NCI-H1417 treated with DMSO at 0.1 percent for 48 hours (cell line): ENCODE results near the gene SHF.
"Not testable (repeated sequence)": the region's sequence is repeated elsewhere in the genome, so short reads cannot be mapped to it uniquely, and the experiment has no call there.

ENCODE experiments used
- DNase-seq: peaks from one replicate; lab custom pipeline; 2025; lab: John Stamatoyannopoulos, UW

The SHF gene, protein sequence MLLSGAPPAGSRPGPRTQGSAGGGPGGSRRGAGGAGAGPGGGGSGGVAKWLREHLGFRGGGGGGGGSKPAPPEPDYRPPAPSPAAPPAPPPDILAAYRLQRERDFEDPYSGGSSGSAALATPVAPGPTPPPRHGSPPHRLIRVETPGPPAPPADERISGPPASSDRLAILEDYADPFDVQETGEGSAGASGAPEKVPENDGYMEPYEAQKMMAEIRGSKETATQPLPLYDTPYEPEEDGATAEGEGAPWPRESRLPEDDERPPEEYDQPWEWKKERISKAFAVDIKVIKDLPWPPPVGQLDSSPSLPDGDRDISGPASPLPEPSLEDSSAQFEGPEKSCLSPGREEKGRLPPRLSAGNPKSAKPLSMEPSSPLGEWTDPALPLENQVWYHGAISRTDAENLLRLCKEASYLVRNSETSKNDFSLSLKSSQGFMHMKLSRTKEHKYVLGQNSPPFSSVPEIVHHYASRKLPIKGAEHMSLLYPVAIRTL

DNA sequence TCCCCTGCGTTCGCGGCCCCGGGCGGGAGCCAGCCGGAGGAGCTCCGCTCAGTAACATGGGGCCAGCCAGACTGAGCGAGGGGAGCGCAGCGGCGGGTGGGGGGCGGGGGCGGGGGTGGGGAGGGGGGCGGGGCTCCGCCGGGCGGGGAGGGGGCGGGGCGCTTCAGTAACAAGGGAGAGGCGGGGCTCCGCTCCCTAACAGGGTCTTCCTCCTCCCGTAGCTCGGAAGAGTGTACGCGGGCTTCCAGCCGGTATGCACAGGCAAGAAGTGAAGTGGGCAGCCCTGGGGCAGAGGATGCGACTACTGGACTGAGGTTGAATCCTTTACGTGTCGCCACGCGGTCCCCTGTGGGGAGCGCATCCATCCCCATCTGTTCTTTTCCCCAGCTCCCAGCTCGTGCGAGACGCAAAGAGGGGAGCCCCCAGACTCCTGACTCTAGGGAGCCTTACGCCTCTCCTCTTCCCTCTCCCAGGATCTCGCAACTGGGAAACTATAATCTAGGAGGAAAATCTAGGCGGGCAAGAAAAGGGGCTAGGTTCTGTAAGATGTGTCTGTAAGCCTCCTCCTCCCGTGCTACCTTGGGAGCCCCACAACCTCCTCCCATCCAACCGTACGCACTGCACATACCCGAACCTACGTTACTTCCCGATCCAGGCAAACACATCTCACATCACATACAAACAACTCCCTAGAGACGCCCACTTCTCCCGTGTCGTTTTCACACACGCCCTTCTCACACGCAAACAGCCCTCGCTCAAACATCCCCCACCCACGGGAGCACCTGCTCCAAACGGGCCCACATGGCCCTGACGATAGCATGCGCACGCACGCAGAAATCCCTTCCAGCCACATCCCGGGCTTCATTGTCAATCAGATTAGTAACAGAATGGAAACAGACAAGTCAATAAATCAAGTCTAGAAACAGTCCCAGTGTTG is at the start of gene SHF:
Gene SHF, minus strand, starts transcription at position 73 of the 937 bp plus-strand sequence. Its CDS starts 15 bp downstream, at position 58.
- DNase-seq, result no peak

GRCh38 chr15:45236806-45237205 is 49.0 kb upstream of the SHF start:
- not testable (repeated sequence) for DNase-seq

GRCh38 chr15:45234562-45235235 is 46.9 kb upstream of the SHF start:
- DNase-seq, result no peak

DNA sequence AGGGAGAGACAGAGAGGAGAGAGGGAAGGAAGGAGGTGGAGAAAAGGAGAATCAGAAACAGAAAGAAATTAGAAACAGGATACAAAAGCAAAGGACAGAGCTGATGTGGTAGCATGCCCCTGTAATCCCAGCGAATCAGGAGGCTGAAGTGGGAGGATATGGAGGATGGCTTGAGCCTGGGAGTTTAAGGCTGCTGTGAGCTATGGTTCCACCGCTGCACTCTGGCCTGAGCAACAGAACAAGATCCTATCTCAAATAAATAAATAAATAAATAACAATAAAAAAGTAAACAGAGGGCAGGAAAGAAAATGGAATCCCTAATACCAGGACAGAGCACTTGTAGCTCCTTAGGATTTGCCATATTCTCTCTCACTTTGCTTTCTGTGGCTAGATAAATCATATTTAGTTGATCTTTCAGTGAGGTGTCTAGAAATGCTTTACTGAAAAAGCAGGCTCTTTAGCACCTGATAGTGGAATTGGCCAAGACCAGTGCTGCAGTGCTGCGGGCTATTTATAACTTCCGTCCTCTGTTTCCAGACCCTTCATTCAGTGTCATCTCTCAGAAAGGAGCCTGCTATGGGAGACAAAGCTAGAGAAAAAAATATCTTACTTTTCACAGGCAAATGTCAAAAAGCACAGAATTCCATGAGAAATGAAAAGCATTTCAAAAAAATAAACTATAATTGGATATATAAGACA is 44.2 kb upstream of the SHF start:
- no peak for DNase-seq

GRCh38 chr15:45231132-45231531 is 43.4 kb upstream of the SHF start:
- no peak for DNase-seq

DNA sequence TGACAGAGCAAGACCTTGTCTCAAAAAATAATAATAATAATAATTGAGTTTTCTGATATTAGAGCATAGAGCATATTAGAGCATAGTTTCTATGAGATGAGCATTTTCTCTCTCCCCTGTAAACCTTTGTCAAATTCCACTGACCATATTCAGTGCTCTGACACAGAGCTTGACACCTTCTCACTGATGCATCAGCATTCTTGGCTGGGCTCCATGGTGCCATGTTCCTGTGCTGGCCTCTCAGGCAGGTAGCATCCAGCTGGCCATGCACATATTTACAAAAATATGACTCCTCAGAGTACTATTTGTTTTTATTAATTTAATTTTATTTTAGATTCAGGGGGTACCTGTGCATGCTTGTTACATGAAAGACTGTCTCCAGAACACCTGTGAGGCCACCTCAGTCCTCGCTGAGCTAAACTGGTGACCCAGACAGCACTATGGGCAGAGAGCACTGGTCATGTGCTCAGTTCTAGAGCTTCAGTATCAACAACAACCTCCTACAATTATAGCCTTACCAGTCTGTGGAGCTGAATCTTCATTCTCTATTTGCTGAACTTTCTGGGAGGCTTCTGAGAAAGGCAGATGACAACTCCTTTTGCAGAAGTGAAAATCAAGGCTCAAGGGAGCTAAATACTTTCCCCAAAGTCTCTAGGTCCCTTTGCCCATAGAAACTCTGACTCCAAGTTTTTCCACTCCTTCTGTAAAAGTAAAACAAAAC is 42.6 kb upstream of the SHF start:
- DNase-seq, result no peak

GRCh38 chr15:45228931-45229330 is 41.2 kb upstream of the SHF start:
- no peak for DNase-seq

GRCh38 chr15:45225506-45226273 is 37.9 kb upstream of the SHF start:
- no peak for DNase-seq

DNA sequence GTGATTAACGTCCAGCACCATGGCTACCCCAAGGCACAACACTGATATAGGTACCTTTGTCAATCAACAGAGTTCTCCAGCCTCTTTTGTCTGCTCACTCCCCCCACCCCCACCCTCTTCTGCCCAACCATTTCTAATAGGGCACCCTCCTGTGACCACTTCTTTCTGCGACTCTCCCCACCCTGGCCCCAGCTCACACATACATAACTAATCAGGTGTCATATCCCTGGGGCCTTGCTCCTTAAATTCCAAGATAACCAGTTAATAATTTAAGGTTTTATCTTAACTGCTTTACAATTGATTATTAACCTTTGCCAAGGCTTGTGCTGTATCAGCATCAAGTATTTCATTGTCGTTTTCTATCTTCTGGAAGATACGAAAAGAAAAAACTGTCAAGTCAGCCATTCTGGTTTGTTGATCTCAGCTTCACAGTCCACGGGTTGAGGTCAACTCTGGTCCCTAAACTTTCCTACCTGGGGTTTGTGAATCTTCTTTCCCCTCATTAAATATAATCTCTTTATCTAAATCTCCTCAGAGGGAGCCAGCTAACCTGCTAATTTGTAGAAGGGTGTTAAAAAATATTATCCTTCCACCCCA is 37.0 kb upstream of the SHF start:
- no peak for DNase-seq

- DNase-seq, result no peak
Observed at GRCh38 chr15:45221967-45222366, 34.2 kb upstream of the SHF start.

GRCh38 chr15:45221053-45221599 is 33.4 kb upstream of the SHF start:
- DNase-seq, result no peak

GRCh38 chr15:45212493-45212892 is 24.7 kb upstream of the SHF start:
- no peak for DNase-seq

DNA sequence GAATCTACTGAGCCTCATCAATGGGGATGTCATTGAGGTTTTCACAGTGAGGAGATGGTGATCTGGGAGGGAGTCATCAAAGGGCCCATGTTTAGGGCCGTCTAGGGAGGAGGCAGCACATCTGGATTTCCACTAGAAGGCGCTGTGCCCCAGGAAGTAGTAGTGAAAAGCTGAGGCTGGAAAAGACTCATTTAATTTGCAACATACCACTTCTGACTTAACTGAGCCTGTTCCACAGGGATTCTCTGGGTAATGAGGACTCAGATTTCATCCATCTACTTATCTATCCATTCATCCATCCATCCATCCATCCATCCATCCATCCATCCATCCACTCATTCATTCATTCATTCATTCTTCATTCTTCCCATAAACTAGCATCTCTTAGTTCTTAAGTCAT is 17.4 kb upstream of the SHF start:
- DNase-seq, result no peak

DNA sequence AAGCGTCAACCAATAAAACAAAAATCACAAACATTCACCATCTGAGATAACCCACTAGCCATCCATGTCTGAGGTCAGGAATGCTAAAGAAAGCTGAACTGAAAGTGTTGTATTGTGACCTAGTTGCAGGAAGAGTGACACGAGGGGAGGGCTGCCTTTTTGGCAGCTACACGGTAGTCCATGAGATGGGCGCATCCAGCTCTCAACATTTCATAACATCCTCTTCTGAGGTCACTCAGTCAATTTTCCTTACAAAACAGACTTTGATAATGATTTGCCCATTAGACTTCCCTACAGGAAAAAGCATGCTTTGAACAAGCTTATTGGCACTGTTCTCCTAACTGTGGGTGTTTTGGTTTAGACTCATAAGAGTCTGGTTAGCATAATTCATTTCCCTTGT is 15.4 kb upstream of the SHF start:
- no peak for DNase-seq

DNA sequence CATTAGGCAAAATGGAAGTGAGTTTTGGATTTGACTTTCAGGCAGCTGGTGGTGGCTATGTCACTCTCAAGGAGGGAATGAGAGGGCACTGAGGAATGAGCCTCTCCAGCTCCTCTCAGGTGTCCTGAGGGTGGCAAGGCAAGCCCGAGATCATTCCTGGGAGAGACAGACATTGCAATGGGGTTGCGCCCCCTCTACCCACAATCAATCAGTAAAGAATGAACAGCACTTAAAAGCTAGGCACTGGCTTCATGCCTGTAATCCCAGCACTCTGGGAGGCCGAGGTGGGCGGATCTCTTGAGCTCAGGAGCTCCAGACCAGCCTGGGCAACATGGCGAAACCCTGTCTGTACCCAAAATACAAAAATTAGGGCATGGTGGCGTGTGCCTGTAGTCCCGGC is 14.1 kb upstream of the SHF start:
- no peak for DNase-seq

GRCh38 chr15:45201557-45201859 is 13.7 kb upstream of the SHF start:
- DNase-seq, result no peak

- DNase-seq, result peak; percentile 40
Observed at GRCh38 chr15:45200799-45201556, 13.2 kb upstream of the SHF start.

DNA sequence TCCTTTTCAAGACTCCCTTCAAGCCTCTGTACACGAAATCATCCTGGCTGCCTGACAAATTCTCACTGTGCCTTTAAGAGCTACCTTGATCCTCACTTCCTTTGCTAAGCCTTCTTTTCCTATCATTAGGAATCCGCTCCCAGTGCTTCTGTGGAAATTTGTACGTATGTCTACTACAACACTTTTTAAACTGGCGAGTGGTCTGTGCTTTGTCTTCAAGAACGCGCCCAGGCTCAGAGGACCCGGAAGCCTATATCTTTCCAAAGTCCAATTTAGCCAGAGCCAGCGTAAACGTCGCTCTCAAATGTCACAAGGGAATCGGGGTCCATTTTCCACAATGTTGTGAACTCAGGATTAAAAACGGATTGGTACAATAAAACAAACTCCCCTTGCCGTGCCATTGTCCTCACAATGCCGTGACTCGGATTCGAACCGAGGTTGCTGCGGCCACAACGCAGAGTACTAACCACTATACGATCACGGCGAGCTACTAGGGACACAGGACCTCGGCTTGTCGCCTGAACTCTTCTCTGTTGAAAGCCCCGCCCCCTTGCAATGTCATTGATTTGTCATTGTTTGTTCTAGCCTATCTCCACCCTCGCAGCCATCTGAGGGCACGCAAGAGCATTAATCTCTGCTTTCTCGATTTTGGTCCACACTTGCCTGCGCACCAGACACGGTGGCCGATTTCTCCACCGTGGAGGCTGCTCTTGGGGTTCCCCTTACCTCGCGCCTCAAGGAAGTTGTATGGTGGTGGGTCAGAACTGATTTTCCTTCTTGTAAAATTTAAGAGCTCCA is 12.4 kb upstream of the SHF start:
- DNase-seq, result peak; percentile 66
